Endometrial microvascular endothelial cells (primary cell): ENCODE measurements around the gene MSRB3. TPM values are rescaled to one million over a fixed set of nuclear protein-coding genes. Genes with fewer than 3 reads are reported as not detected.

ENCODE experiments used
- in situ Hi-C: cut with HindIII; loops from 2 replicates; pipeline ENCODE4 v1.10.0; 2017; ENCODE audit warnings: low sequenced_read_pairs, low pct_unique_long_range_greater_than_20kb; ENCODE audit errors: inconsistent ontology term
- total RNA-seq: library from RNA; depleted of rRNA; stranded (reverse); fragments of >200 nt; gene quantifications from one replicate; pipeline ENCODE4 v1.2.3, GENCODE V29; 2015; ENCODE audit errors: inconsistent ontology term

Gene MSRB3
- total RNA-seq, 1 donor from 2014 or later, result 47.6 TPM

DNA sequence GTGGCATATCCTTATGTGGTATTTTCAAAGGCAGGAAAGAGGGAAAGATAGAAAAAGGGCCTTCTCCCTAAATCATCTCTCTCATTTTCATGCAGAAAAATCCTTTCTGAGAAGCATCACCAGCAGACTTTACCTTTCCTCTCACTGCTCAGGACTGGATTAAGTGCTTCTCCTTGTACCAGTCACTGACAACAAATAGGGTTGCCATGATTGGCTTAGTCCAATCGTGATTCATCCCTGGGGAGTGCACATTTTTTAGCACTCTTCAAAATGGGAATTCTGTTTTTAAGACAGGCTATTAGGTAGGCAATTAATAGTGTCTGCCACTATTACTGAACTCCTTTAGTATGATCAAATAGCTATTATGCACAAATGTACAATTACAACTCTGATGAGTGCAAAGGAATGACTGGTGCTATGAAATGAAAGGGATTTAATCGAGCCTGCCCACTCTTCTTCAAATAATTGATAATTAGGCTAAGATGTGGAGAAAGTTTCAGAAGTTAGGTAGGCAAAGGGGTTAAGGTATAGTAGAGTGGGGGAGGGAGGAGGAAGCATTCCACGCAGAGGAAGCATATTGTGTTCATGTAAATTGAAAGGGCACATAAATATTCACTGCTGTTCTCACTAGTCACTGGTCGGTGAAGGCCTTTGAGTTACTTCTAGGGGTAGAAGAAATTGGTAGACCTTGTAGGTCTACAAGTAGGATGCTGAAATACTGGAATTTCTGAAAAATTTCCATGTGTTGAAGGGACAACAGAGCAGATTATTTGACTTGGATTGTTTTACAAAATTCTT is 84.0 kb downstream of the MSRB3 start:
- in situ Hi-C loops, result no loop called here

DNA sequence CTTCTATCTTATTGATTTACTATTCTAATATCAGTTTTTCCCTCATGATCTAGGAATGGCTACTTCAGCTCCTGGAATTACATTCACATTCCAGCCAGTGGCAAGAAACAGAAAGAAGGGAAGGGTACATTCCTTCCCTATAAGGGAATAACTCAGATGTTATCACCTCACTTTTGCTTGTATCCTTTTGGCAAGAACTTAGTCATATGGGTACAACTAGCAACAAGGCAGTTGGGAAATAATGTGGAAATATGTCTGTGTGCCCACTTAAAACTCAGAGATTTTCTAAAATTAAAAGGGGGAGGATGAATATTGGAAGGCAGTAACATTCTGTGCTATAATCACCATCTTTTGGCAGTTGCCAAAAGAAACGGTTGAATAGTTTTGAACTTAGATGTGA is 85.6 kb downstream of the MSRB3 start:
- in situ Hi-C loops, result no loop called here

DNA sequence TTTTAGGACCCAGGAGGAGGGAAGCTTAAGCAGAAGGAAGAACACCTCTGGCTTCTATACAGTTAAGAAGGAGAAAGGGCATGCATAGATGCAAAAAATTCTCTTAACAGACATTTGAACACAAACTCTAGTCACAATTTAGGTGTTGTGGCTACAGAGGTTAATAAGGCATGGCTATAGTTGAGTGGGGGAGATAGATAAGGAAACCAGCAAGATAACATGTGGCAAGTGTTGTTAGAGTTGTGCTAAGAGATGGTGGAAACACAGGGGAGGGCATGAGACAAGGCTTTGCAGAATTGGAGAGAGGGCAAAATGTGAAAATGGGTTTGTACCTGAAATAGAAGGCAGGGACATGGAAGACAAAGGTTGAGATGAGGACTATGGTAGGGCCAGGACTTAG is 88.9 kb downstream of the MSRB3 start:
- in situ Hi-C loops, result no loop called here

DNA sequence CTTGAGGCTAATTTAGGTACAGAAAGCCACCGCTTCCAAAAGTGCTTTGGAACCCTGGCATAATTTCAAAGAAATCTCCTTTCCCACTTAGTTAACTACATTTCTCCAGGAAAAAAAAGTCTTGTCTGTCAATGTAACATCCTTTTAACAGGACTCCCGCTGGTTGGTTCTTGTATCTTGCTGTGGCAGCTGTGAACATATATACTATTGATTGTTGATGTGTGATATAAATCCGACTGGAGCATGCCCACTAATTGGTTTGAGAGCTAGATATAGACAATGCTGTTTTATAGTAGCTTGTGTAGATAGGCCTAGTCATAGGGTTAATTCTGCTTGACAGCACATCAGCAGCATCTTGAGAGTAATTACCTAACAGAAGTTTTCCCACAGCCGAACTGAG is 89.6 kb downstream of the MSRB3 start:
- in situ Hi-C loops, result no loop called here

DNA sequence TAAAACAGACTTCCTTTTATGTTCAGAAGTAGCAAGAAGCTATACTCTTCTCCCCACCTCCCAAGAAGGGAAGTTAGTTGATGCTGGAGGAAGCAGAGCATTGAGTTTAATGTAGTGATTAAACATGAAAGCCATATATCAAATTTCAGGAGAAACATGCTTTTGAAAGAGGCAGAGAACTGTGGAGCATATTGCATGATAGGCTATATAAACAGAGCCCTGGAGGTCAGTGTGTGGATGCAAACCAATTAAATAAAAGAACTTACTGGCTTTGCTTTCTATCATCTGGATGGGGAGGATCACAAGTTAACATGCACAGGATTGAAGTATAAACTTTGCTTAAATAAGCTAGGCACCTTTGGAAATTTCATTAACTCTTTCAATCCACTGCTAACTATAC is 94.1 kb downstream of the MSRB3 start:
- in situ Hi-C loops, result no loop called here

DNA sequence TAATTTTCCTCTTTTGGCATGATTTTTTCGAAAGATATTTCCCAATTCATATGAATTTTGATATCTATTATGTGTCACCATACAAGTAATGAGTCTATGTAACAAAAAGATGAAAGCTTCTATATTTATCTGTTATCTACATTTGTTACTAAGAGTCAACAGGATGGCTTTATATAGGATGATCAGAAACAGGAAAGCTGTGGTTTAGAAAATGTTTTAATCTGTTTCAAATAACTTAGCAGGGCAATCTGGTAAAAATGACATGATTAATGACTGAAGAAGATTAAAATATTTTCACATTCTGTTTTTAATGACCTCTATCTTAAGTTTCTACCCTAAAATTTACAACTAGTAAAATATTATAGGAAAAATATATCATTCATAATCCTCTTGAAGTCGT is 105.8 kb downstream of the MSRB3 start:
- in situ Hi-C loops, result no loop called here

DNA sequence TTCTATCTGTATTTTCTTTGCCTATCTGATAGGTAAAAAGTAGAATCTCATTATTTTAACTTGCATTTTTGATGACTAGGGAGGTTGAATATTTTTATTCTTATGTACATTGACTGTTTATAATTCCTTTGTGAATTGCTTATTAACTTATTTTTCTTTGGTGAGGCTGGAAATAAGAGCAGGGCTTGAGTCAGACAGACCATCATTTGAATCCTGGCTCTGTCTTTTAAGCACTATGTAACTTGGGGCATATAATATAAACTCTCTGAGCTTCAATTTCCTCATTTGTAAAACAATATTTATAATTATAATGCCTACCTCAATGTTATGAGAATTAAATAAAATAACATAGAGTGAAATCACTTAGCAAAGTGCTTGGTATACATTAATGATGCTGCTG is 108.9 kb downstream of the MSRB3 start:
- in situ Hi-C loops, result no loop called here

DNA sequence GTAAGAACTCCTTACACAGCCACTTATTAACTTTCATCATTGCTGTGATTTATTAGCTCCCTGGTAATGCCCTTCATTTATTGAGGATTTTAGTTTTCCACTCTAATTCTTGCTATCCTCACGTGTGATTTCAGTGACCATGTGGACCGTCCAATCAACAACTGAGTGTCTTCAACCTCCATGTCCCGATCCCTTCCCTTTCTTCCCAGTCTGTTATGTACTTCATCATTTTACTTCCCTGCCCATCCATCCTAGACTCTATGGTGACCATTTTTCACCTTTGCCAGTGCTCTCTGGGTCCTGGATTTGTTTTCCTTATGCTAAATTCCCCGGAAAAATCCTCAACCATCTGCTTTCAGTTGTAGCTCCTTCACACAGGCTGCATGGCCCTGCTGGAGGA is 111.0 kb downstream of the MSRB3 start:
- in situ Hi-C loops, result no loop called here

DNA sequence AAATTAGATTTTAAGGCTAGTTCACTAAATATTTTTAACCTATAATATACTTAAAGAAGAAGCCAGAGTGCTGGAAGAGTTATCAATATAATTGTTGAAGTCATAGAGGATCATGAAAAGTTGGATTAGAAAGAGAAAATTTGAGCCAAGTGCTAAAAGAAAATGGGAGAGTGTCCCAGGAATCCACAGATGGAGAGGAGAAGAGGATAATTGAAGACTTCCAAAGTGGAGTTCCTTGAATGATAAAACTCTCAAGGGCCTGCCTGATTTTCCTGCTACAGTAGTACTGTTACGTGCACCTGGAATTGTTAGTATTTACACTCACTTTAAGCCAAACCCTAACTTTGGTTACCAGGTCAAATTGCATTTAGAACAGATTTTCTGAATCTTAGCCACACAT is 113.2 kb downstream of the MSRB3 start:
- in situ Hi-C loops, result no loop called here

DNA sequence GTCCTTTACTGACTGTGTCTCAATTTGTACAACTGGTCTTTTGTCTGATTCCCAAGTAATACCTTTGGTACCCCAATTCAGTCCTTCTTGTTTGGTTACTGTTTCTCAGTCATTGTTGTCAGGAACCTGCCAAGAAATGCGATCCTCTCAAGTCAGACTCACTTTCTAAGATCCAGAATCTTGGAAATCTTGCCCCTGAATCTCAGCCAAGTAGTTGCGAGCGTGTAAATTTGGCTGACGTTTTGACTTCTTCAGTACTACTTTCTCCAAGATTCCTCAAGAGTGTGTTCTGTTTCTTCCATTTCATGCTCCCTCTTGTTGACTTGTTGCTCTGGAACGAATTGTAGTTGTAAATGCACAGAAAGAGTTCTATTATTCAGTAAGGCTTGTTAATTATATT is 114.0 kb downstream of the MSRB3 start:
- in situ Hi-C loops, result no loop called here

DNA sequence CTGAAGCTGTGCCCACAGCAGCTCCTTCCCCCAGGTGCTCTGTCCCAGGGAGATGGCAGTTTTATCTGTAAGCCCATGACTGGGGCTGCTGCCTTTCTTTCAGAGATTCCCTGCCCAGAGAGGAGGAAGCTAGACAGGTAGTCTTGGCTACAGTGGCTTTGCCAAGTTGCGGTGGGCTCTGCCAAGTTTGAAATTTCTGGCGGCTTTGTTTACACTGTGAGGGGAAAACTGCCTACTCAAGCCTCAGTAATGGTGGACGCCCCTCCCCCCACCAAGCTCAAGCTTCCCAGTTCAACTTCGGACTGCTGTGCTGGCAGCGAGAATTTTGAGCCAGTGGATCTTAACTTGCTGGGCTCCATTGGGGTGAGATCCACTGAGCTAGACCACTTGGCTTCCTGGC is 124.7 kb downstream of the MSRB3 start:
- in situ Hi-C loops, result no loop called here

DNA sequence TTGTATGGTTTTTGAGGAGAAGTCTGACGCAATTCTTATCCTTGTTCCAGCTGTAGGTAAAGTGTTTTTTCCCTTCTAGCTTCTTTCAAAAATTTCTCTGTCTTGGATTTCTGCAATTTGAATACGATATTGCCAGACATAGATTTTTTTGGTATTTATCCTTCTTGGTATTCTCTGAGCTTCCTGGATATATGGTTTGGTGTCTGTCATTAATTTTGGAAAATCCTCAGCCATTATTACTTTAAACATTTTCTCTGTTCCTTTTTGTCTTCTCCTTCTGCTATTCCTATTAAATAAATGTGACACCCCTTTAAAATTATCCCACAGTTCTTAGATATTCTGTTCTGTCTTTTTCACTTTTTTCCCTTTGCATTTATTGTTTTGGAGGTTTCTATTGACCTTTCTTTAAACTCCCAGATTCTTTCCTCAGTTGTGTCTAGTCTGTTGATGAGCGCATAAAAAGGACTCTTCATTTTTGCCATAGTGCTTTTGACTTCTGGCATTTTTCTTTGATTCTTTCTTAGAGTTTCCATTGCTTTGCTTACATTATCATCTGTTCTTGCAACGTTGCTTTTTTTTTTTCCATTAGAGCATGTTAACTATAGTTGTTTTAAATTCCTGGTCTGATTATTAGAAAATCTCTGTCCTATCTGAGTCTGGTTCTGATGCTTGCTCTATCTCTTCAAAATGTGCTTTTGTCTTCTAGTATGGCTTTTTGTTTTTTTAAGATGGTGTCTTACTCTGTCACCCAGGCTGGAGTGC is 129.1 kb downstream of the MSRB3 start:
- in situ Hi-C loops, result no loop called here

DNA sequence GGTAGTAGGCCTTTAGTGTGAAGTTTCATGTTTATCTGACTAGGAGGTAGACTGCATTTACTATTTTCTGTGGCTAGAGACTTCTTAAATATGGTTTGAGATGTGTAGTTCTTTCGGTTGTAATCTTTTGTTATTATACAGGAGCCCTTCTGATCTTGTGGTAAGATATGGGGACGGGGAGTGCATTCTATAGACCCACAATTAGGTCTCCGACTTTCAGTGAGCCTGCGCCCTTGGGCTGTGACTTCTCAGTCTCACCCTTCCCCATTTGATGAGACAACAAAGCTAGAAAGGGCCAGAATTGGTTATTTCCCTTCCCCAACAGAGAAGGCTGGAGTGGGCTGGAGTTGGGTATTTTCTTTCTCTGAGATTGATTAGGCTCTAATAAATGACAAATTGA is 130.0 kb downstream of the MSRB3 start:
- in situ Hi-C loops, result no loop called here

DNA sequence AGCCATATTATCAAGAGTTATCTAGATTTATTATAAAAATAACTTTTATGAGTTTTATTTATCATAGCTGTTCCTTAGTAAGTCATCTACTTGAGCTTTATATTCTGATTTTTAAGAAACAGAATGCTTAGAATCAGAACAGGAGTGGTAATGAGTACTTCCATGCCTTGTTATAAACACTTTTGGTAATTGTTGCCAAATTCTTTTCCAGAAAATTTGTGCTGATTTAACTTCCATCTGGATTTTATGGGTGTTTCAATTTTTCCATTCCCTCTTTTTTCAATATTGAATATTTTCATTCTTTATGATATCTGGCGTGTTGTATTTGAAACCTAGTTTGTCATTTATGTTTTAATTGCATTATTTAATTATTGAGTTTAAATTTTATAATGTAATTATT is 131.2 kb downstream of the MSRB3 start:
- in situ Hi-C loops, result no loop called here

DNA sequence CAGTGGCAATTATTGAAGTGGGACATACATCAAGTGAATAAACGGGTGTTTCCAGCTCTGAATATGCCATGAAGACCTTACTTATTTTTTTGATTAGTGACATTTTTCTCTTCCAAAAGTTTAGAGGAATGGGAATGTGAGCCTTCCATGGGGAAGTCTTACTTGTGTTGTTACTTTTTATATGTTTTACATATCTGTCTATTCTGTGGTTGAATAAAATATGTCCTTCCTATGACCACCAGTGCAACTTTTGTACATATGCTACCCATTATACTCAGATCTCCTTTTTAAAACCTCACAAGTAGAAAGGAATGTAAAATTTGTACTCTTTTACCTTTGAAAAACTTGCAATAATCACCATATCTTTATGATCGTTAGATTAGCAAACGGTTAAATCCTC is 132.7 kb downstream of the MSRB3 start:
- in situ Hi-C loops, result no loop called here

DNA sequence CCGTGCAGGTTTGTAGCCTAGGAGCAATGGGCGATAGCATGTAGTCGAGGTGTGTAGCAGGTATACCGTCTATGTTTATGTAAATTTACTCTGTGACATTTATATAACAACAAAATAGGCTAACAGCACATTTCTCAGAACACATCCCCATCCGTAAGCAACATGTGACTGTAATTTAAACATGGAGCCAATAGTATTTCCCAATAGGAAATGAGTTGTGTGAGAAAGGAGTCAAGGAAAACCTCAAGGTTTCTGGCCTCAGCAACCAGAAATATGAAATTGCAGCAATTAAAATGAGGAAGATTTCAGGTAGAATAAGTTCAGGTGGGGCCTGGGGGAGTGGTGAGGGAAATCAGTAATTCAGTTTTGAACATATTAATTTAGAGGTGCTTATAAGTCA is 136.0 kb downstream of the MSRB3 start:
- in situ Hi-C loops, result no loop called here

DNA sequence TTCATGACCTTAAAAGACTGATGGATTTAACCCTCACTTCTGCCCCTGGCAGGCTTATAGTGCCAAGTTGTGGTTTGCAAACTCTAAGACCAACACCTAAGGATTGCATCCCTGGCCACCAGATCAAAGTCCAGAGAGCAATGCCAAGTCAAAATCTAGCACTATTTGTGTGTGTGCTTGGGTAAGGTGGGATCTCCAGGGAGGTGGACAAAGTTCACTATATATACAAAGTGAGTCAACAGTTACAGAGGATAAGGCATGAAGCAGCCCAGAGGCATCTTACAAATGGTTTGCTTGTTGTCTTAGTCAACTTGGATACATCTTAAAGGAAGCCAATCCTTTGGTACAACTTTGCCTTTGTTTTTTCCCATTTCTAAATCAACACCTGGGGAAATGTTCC is 137.3 kb downstream of the MSRB3 start:
- in situ Hi-C loops, result no loop called here

DNA sequence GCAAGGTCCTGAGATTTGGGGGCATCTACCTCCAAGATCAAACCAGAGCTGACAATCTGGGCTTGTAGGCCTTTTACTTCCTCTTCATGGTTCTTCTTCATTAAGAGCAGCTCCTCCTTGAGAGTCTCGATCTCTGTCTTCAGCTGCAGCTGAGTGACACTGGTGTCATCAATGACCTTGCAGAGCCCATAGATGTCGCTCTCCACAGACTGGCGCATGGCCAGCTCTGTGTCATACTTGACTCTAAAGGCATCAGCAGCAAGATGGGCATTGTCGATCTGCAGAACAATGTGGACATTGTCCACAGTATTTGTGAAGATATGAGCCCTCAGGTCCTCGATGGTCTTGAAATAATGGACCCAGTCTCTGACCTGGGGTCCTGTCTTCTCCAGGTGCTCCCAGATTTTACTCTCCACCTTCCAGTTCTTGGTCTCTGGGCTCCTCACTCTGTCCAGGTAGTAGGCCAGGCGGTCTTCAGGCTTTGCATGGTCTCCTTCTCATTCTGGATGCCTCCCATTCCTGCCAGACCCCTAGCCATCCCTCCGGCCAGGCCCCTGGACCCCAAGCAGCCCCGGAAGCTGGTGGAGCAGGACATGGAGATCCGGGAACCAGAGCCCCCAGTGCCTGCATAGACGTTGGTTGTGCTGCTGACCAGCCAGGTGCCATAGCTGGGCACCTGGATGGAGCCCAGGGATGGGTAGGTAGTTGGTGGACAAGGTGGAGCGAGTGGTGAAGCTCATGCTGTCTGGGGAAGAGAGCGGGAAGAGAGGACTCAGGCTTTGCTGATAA is 141.0 kb downstream of the MSRB3 start:
- in situ Hi-C loops, result no loop called here

DNA sequence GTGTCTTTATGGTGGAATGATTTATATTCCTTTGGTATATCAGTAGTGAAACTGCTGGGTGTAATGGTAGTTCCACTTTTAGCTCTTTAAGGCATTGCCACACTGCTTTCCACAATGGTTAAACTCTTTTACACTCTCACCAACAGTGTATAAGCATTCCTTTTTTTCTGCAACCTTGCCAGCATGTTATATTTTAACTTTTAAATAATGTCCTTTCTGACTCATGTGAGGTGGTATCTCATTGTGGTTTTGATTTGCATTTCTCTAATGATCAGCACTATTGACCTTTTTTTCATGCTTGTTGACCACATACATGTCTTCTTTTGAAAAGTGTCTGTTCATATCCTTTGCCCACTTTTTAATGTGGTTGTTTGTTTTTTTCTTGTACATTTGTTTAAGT is 142.5 kb downstream of the MSRB3 start:
- in situ Hi-C loops, result no loop called here

DNA sequence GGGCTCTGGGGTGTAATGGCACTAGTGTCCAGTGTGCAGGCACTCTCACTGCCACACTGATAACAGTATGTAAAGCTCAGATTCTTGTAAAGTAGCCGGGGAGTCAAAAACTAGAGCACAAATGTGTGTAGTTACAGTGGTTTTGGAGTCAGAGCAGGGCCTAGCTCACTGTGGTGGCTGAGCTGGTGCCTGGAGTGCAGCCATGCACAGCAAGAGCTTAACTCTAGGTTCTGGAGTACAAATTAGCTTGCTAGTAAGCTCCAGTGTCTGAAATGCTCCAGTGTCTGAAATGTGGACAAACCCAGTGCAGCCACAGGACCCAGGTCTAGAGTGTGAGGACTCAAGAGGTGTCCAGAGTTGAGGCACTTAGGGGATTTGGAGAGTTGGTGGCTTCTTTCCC is 149.2 kb downstream of the MSRB3 start:
- in situ Hi-C loops, result no loop called here
